ENCODE data around the gene OPHN1.
"Not testable (repeated sequence)": the region's sequence is repeated elsewhere in the genome, so short reads cannot be mapped to it uniquely, and the experiment has no call there.

Gene OPHN1

GRCh38 chrX:68147848-68148247, 285.4 kb downstream of the OPHN1 start:
- no peak for DNase-seq (ENCODE audit: low spot score)

GRCh38 chrX:68146054-68146453, 287.2 kb downstream of the OPHN1 start:
- DNase-seq (ENCODE audit: low spot score), result no peak

DNA sequence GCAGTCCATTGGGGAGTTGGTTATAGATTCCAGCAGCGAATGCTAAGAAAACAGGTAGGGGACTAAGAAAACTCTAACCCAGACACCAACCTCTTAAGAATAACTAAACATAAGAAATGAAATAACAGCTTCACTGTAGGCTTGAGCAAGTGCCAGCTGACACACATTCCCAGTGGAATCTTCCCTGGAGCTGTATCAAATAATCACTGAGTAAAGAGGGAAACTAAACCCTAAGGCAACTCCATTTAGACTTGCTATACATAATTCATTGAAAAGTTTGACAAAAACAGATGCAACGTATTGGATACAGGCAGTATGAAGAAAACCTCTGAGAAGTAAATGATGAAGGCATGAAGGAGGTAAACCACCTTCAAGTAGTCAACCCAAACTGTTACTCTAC, 293.5 kb downstream of the OPHN1 start:
- DNase-seq (ENCODE audit: low spot score), result no peak

GRCh38 chrX:68133181-68133580, 300.1 kb downstream of the OPHN1 start:
- DNase-seq (ENCODE audit: low spot score), result no peak

- DNase-seq (ENCODE audit: low spot score), result no peak
Measured at GRCh38 chrX:68132749-68133148, 300.5 kb downstream of the OPHN1 start.

DNA sequence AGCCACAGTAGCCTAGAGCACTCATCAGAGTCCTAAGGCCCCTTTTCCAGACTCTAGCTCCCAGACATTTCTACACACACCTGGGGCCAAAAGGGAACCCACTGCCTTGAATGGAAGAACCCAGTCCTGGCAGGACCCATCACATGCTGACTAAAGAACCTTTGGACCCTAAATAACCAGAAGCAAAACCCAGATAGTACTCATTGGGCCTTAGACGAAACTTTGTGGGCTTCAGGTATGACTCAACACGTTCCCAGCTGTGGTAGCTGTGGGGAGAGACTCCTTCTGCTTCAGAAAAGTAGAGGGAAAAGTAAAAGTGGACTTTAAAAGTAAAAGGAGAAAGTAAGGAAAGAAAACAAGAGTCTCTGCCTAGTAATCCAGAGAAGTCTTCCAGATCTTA, 311.5 kb downstream of the OPHN1 start:
- no peak for DNase-seq (ENCODE audit: low spot score)

GRCh38 chrX:68121371-68121770, 311.9 kb downstream of the OPHN1 start:
- no peak for DNase-seq (ENCODE audit: low spot score)

DNA sequence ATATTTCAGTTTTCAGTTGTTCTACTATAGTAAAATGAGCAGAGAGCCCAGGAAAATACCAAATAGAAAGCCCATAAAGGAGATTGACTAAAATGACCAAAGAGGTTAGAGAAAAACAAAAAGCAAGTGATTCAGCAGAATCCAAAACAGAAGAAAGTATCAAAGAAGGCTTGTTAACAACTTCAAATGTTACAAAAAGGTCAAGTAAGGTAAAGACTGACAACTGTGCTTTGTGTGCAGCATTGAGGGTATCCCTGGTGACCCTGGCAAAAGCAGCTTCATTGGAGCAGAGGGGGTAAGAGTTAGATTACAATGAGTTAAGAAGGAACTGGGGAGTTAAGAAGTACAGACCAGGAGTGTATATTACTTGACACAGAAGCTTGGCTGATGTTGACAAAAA, 317.9 kb downstream of the OPHN1 start:
- DNase-seq (ENCODE audit: low spot score), result no peak

GRCh38 chrX:68114573-68115129, 318.6 kb downstream of the OPHN1 start:
- DNase-seq (ENCODE audit: low spot score), result no peak

DNA sequence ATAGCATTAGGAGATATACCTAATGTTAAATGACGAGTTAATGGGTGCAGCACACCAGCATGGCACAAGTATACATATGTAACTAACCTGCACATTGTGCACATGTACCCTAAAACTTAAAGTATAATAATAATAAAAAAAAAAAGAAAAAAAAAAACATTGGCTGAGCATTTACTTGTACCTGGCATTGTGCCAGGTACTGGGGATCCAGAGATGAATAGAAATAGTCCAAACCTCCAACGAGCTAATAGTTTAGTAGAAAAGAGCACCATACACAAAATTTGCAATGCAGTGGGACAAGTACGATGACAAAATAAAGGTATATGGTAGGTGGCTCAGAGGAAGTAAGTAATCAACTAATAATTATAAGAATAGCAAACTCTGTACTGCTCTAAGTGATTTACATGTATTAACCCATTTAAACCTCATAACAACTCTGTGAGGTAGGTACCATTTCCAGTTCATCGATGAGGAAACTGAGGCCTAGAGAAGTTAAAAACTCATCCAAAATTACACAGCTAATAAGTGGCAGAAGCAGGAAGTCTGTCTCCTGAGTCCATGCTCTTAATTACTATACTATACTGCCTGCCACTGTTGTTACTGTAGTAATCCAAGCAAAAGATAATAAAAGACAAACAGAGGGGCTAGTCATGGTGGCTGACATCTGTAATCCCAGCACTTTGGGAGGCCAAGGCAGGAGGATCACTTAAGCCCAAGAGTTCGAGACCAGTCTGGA, 319.3 kb downstream of the OPHN1 start:
- DNase-seq (ENCODE audit: low spot score), result no peak

- no peak for DNase-seq (ENCODE audit: low spot score)
Measured at GRCh38 chrX:68112321-68112720, 321.0 kb downstream of the OPHN1 start.

DNA sequence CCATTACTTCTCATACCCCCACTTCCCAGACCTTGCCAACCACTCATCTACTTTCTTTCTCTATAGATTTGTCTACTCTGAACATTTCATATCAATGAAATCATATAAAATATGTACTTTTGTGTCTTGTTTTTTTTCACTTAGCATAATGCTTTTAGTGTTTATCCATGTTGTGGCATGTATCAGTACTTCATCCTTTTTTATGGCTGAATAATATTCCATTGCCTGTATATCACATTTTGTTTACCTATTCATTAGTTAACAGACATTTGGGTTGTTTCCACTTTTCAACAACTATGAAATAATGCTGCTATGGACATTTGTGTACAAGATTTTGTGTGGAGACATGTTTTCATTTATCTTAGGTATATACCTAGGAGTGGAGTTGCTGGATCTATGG, 324.1 kb downstream of the OPHN1 start:
- DNase-seq (ENCODE audit: low spot score), result no peak

DNA sequence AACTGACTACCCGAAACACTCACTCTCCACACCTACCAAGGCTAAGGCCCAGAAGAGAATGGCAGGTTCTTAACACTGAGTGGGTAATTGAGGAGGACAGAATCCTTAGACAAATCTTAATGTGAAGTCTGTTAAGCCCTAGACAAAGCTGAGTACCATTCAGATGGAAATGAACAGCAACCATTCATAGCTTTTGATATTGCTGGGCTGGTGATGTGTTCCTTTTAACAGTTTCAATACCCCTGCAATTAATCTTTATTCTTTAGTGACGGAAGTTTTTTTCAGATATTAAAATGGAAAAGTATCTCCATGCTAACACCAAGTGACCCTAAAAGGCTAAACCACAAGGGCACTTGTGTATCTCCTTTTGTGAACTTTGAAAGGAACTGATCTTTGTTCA, 334.9 kb downstream of the OPHN1 start:
- no peak for DNase-seq (ENCODE audit: low spot score)

GRCh38 chrX:68090266-68090665, 343.0 kb downstream of the OPHN1 start:
- DNase-seq (ENCODE audit: low spot score), result no peak

DNA sequence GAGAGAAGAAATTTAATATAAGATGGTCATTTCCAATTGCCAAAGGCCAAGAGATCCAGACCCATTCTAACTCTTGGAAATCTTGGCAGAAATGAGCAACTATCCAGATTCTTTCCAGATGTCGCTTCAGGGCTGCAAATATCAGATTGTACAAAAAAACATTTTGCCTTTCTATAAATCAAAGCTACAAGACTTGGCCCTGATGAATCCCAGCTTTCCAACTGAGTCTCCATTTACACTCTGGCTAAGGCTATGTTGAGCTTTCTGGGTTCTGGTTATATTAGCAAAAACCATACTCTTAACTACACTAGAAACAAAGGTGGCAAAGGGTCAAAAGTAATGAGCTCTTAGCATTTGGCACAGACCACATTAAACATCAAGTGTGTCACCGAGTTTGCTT, 345.8 kb downstream of the OPHN1 start:
- DNase-seq (ENCODE audit: low spot score), result no peak

DNA sequence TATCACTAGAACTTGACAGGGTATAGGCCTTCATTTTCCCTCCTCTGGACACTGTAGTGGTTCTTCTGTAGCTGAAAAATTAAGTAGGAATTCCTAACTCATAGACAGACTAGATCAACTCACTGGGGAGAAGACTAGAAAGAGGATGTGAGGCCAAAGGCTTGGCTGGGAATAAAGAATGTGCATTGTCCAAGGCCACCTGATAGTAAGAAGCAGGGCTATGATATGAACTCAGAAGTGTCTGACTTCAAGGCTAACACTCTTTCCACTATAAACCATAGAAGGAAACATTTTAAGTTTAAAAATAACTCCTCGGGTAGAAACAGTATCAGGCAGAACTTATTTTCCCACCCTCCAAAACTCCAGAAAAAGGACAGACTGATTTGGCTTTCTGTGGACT, 346.6 kb downstream of the OPHN1 start:
- no peak for DNase-seq (ENCODE audit: low spot score)

DNA sequence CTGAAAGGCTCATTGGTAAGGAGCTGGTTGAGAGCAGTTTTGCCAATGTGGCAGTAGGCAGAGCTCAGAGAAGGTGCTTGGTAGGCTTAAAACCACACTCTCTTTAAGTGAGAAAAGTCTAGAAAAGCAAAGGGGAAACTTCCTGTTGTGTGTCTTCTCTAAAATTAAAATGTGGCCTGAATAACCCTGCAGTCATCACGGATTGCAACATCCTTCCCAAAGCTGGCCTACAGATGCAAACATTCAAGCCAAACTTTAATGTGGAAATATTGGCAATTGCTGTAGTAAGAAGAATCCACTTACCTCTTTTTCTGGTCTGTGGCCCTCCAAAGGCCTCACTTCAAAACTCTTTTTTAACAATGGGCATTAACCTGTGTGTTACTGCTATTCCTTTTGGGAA, 348.5 kb downstream of the OPHN1 start:
- no peak for DNase-seq (ENCODE audit: low spot score)

GRCh38 chrX:68083510-68083909, 349.8 kb downstream of the OPHN1 start:
- DNase-seq (ENCODE audit: low spot score), result no peak

GRCh38 chrX:68079961-68080360, 353.3 kb downstream of the OPHN1 start:
- DNase-seq (ENCODE audit: low spot score), result no peak

DNA sequence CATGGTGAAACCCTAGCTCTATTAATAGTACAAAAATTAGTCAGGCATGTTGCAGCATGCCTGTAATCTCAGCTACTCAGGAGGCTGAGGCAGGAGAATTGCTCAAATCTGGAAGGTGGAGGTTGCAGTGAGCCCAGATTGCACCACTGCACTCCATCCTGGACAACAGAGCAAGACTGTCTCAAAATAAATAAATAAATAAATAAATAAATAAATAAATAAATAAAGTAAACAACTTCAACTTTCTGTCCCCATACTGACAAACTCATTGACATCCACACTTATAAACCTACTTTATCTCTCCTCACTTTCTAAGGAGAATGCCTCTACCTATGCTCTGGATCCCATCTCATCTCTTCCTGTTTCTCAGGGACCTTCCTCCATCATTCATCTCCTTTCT, 354.5 kb downstream of the OPHN1 start:
- DNase-seq (ENCODE audit: low spot score), result not testable (repeated sequence)

- DNase-seq (ENCODE audit: low spot score), result no peak
Measured at GRCh38 chrX:68077378-68077777, 355.9 kb downstream of the OPHN1 start.

- DNase-seq (ENCODE audit: low spot score), result no peak
Measured at GRCh38 chrX:68072041-68072440, 361.3 kb downstream of the OPHN1 start.

DNA sequence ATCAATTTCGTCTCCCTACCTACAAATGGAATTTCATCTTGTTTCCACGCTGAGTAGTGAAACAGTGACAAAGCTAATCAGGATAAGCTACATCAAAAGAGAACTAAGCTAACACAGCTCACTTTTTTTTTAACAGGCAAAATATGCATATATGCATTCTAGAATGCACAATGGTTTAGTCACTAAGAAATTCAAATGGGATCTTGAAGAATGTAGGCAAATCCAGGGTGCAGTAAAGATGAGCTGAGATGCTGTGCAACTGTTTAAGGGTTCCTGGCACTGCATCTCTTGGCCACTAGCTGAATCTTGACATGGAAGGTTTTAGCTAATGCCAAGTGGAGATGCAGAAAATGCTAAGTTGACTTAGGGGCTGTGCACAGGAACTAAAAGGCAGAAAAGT, 363.2 kb downstream of the OPHN1 start:
- DNase-seq (ENCODE audit: low spot score), result not testable (repeated sequence)

GRCh38 chrX:68061206-68061535, 372.1 kb downstream of the OPHN1 start:
- no peak for DNase-seq (ENCODE audit: low spot score)
